Uterus (tissue), 2 donors: Measurements from ENCODE around the gene GRK5.

Experiments
- CTCF ChIP-seq, 4 experiments: fragments of 200-600 bp in 2 of 4; fragments of 450-650 bp in 2 of 4; sonication (generic) in 2 of 4; IDR thresholded peaks; one replicate each; pipeline ENCODE4 v1.5.1; 2016 to 2019; ENCODE audit warnings: antibody characterized with exemption in 4 of 4, mild to moderate bottlenecking in 2 of 4, moderate library complexity in 1 of 4
- POLR2A ChIP-seq, 2 donors: fragments of 450-650 bp; IDR thresholded peaks; one replicate each; pipeline ENCODE4 v1.6.1; 2016; ENCODE audit warnings: antibody characterized with exemption in 2 of 2, mild to moderate bottlenecking in 1 of 2, moderate library complexity in 1 of 2

GRCh38 chr10:119281581-119282071 is 74.3 kb downstream of the GRK5 start:
- TF ChIP-seq CTCF (IDR thresholded peaks at IDR 0.05) (no peak), POLR2A (IDR thresholded peaks at IDR 0.05) (no peak)
